ENCODE measurements around the gene RASSF5. TPM values are rescaled to one million over a fixed set of nuclear protein-coding genes. Genes with fewer than 3 reads are reported as not detected.

RASSF5 gene
- total and polyA plus RNA-seq, 2 of the 13 experiments (the other 11 are each of a cell fraction or from before 2014, with no cell fraction given) = 0.18 to 0.40 TPM

DNA sequence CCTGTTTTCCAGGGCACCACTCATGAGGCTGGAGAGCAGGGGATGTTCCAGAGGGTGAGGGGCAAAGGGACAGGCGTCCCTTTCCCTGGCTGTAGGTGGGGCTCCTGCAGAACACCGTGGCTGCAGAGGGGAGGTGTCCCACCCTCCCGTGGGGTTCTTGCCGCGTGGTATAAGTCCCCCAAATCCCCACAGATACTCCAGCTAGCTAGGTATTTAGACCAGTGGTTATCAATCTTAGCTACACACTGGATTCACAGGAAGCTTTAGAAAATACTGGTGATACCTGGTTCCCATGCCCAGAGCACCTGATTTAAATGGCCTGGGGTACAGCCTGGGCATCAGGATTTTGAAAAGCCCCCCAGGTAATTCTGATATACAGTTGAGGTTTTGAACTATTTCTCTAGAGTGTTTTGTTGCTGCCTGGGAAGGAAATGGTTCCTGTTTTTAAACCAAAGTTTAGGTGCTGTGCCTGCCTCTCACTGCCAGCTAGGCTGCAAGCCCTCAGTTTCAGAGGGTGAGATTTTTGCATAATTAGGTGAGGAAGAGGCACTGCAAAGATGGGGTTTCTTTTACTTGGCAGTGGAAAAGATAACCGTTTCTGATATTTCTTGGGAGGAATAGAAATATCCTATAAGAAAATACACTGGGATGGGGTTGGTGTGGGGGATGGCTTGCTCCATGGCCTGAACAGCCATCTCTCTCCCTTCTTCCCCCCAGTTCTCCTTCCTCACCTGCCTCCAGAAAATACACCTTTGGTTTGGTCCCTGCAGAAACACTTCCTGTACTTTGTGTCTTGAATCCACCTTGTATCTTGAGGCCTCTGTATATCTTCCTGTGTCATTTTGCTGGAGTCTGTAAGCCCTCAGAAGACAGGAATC is 51.7 kb downstream of the RASSF5 start:
- Histone ChIP-seq H3K4me1 (ENCODE audit: insufficient read depth, low read length) (peaks cover 69% of the 10 kb centered on the region), H2AFZ (ENCODE audit: low read length) (no peak overlapping the region), H4K20me1 (ENCODE audit: insufficient read depth, low read length) (peaks cover 5% of the 10 kb centered on the region; the same call in 1 of the 2 replicates), H3K36me3 (replicated peaks in 1 of 2; ENCODE audit: control insufficient read depth in 1 of 2, insufficient read depth in 2 of 2, low read length in 2 of 2) (no peaks in the 10 kb centered on the region), H3K27ac (ENCODE audit: extremely low read length, insufficient read depth, low read length) (no peak overlapping the region), H3K4me3 (replicated peaks in 1 of 3; ENCODE audit: insufficient read depth in 1 of 3, low read depth in 2 of 3, low read length in 3 of 3) (no peak overlapping the region), H3K79me2 (ENCODE audit: insufficient read depth, low read length) (no peaks in the 10 kb centered on the region), H3K4me2 (ENCODE audit: low read depth, low read length) (no peak overlapping the region), H3K9ac (ENCODE audit: insufficient read depth, low read depth, low read length) (no peak overlapping the region), H3K9me3 (ENCODE audit: low read length) (no peaks in the 10 kb centered on the region), H3K27me3 (ENCODE audit: control insufficient read depth in 1 of 2, insufficient read depth in 2 of 2, low read length in 2 of 2) (peaks cover 2 to 28% of the 10 kb centered on the region in 2 experiments; a peak in 3 of 5 replicates)
- no TSS peak for BruUV-seq (replicated peaks)
- ChIA-PET POLR2A (no interaction called here), CTCF (ENCODE audit: low intra/inter-chr PET ratio, low total read pairs) (no interaction called here)
- ATAC-seq (no peak), FAIRE-seq (no peak), DNase-seq (ENCODE audit: low spot score) (no peak)
- intact Hi-C loops (cut with micrococcal nuclease; ENCODE audit: unreplicated experiment) = no loop called here
- 11% methylated on average over 1 of the region's 6 CpGs for WGBS (ENCODE audit: low lambda C conversion rate)
- in situ Hi-C loops (cut with HindIII; ENCODE audit: extremely low pct_ligation_motif_present, low pct_unique_long_range_greater_than_20kb) = no loop called here
- TF ChIP-seq RARG (CRISPR knock-in tag; IDR thresholded peaks at IDR 0.05; ENCODE audit: low read depth) = no peak

DNA sequence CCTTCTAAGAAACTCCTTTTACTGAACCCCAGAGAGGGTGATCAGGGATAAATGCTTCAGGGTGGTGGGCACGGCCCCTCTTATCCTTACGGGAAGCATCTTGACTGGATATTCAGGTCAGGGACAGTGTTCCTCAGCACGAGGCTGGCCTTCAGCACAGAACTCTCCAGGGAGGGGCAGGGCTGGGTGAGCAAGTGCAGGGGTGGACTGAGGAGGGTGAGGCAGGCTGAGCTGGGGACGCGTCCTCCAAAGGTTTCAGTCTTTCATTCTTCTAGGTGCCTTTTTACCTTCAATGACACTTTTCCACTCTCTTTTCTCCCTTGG is 52.3 kb downstream of the RASSF5 start:
- intact Hi-C loops (cut with micrococcal nuclease; ENCODE audit: unreplicated experiment) = no loop called here
- H3K36me3 ChIP-seq (replicated peaks in 1 of 2; ENCODE audit: control insufficient read depth in 1 of 2, insufficient read depth in 2 of 2, low read length in 2 of 2) = no peaks in the 10 kb centered on the region
- no TSS peak for BruUV-seq (replicated peaks)
- TF ChIP-seq MXD4 (CRISPR knock-in tag; IDR thresholded peaks at IDR 0.05) = no peak
- TF ChIP-seq HNRNPL (IDR thresholded peaks at IDR 0.05; ENCODE audit: low read depth, low read length) = no peak
- TF ChIP-seq NPAS2 (CRISPR knock-in tag; IDR thresholded peaks at IDR 0.05; ENCODE audit: borderline replicate concordance) = no peak
- TF ChIP-seq MXI1 (IDR thresholded peaks at IDR 0.05; ENCODE audit: borderline replicate concordance, low read depth, low read length) = no peak
- no peak for TF ChIP-seq KDM3A (CRISPR knock-in tag; IDR thresholded peaks at IDR 0.05; ENCODE audit: low read depth)
- no peak for TF ChIP-seq ZNF234 (CRISPR knock-in tag; conservative IDR thresholded peaks at IDR 0.05)
- TF ChIP-seq, protein P1, sequence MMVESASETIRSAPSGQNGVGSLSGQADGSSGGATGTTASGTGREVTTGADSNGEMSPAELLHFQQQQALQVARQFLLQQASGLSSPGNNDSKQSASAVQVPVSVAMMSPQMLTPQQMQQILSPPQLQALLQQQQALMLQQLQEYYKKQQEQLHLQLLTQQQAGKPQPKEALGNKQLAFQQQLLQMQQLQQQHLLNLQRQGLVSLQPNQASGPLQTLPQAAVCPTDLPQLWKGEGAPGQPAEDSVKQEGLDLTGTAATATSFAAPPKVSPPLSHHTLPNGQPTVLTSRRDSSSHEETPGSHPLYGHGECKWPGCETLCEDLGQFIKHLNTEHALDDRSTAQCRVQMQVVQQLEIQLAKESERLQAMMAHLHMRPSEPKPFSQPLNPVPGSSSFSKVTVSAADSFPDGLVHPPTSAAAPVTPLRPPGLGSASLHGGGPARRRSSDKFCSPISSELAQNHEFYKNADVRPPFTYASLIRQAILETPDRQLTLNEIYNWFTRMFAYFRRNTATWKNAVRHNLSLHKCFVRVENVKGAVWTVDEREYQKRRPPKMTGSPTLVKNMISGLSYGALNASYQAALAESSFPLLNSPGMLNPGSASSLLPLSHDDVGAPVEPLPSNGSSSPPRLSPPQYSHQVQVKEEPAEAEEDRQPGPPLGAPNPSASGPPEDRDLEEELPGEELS (CRISPR knock-in tag; IDR thresholded peaks at IDR 0.05) = no peak
- no peak for TF ChIP-seq ZNF460 (CRISPR knock-in tag; IDR thresholded peaks at IDR 0.05; ENCODE audit: borderline replicate concordance)
- no peak for TF ChIP-seq BRD4 (CRISPR knock-in tag; IDR thresholded peaks at IDR 0.05)
- TF ChIP-seq GPN1 (CRISPR knock-in tag; IDR thresholded peaks at IDR 0.05; ENCODE audit: borderline replicate concordance) = no peak
- no peak for TF ChIP-seq ZNF34 (CRISPR knock-in tag; IDR thresholded peaks at IDR 0.05; ENCODE audit: borderline replicate concordance)
- TF ChIP-seq, protein P2, sequence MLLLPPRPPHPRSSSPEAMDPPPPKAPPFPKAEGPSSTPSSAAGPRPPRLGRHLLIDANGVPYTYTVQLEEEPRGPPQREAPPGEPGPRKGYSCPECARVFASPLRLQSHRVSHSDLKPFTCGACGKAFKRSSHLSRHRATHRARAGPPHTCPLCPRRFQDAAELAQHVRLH (CRISPR knock-in tag; IDR thresholded peaks at IDR 0.05; ENCODE audit: borderline replicate concordance, low read depth) = no peak
- WGBS (ENCODE audit: low lambda C conversion rate) = 42% methylated on average over 5 of the region's 5 CpGs
- H3K9ac ChIP-seq (ENCODE audit: insufficient read depth, low read depth, low read length) = no peak overlapping the region
- H3K27me3 ChIP-seq (ENCODE audit: control insufficient read depth in 1 of 2, insufficient read depth in 2 of 2, low read length in 2 of 2) = peaks cover 2 to 28% of the 10 kb centered on the region in 2 experiments; a peak in 3 of 5 replicates
- H3K4me2 ChIP-seq (ENCODE audit: low read depth, low read length) = no peak overlapping the region
- no peak overlapping the region for H3K4me3 ChIP-seq (replicated peaks in 1 of 3; ENCODE audit: insufficient read depth in 1 of 3, low read depth in 2 of 3, low read length in 3 of 3)
- no peaks in the 10 kb centered on the region for H3K79me2 ChIP-seq (ENCODE audit: insufficient read depth, low read length)
- in situ Hi-C loops (cut with HindIII; ENCODE audit: extremely low pct_ligation_motif_present, low pct_unique_long_range_greater_than_20kb) = no loop called here
- no peak overlapping the region for H2AFZ ChIP-seq (ENCODE audit: low read length)
- FAIRE-seq (no peak), DNase-seq (ENCODE audit: low spot score) (no peak), ATAC-seq (no peak)
- H4K20me1 ChIP-seq (ENCODE audit: insufficient read depth, low read length) = peaks cover 5% of the 10 kb centered on the region; the same call in 1 of the 2 replicates
- H3K27ac ChIP-seq (ENCODE audit: extremely low read length, insufficient read depth, low read length) = no peak overlapping the region
- peaks cover 69% of the 10 kb centered on the region for H3K4me1 ChIP-seq (ENCODE audit: insufficient read depth, low read length)
- ChIA-PET CTCF (ENCODE audit: low intra/inter-chr PET ratio, low total read pairs) (no interaction called here), POLR2A (no interaction called here)
- no peaks in the 10 kb centered on the region for H3K9me3 ChIP-seq (ENCODE audit: low read length)
